Endothelial cell of umbilical vein (primary cell): ENCODE measurements around the gene GSTP1. TPM values are rescaled to one million over a fixed set of nuclear protein-coding genes. Genes with fewer than 3 reads are reported as not detected.
"Not testable (repeated sequence)": the region's sequence is repeated elsewhere in the genome, so short reads cannot be mapped to it uniquely, and the experiment has no call there.

ENCODE experiments used
- BruUV-seq: library from RNA; stranded (reverse); fragments of 400-500 nt; replicated peaks from 2 replicates; lab custom pipeline; 2021; lab: Mats Ljungman, UMichigan
- CTCF ChIA-PET: fragments of 300-600, 350-600 bp; sonication (Branson Sonifier 250); formaldehyde crosslinking; loops from one replicate; lab custom pipeline; 2021; ENCODE audit warnings: antibody characterized with exemption, inconsistent platforms; lab: Charles Lee
- POLR2A ChIA-PET: fragments of 300-600, 350-600 bp; sonication (Branson Sonifier 250); formaldehyde crosslinking; loops from one replicate; lab custom pipeline; 2021; ENCODE audit warnings: antibody characterized with exemption, inconsistent platforms; lab: Charles Lee
- DNase-seq: peaks from one replicate; pipeline ENCODE4 v3.0.0-alpha.2; 2011; ENCODE audit warnings: low read depth, low spot score
- FAIRE-seq: peaks from 2 replicates; lab custom pipeline; 2011; peaks lifted over from hg19 to GRCh38; lab: Jason Lieb, UNC
- H2AFZ ChIP-seq: 2 replicates; pipeline ENCODE4 v1.6.0; 2012; ENCODE audit warnings: low read depth, low read length, control low read depth, inconsistent platforms
- H3K27ac ChIP-seq: 2 replicates; pipeline ENCODE4 v1.5.1; 2011; ENCODE audit warnings: low read depth, mild to moderate bottlenecking, control low read depth, low read length, moderate library complexity; ENCODE audit not compliant: insufficient read depth
- H3K27me3 ChIP-seq, 2 experiments: 2 replicates each; pipeline versions ENCODE4 v1.6.0 to v1.6.1; 2011; ENCODE audit warnings: low read length in 2 of 2, mixed read lengths in 1 of 2; ENCODE audit not compliant: control insufficient read depth in 2 of 2, insufficient read depth in 2 of 2
- H3K36me3 ChIP-seq, 2 experiments: 2 replicates in 1 of 2; 3 replicates in 1 of 2; pipeline ENCODE4 v1.5.1; 2011; ENCODE audit warnings: low read length in 2 of 2, mild to moderate bottlenecking in 1 of 2, moderate library complexity in 1 of 2; ENCODE audit not compliant: control insufficient read depth in 2 of 2, insufficient read depth in 2 of 2; ENCODE audit errors: extremely low read depth in 1 of 2
- H3K4me1 ChIP-seq: 3 replicates; pipeline ENCODE4 v1.5.1; 2011; ENCODE audit warnings: mild to moderate bottlenecking, low read length; ENCODE audit not compliant: control insufficient read depth, insufficient read depth; ENCODE audit errors: extremely low read depth
- H3K4me2 ChIP-seq: 2 replicates; pipeline ENCODE4 v1.6.1; 2011; ENCODE audit warnings: low read length, control low read depth, mixed read lengths; ENCODE audit not compliant: insufficient read depth
- H3K4me3 ChIP-seq, 3 experiments: fragments of 200-600 bp in 1 of 3; sonication (generic), shearing (Covaris generic) in 1 of 3; replicated peaks in 1 of 3; 2 replicates each; pipeline ENCODE4 v1.5.1; 2011 to 2016; ENCODE audit warnings: control low read depth in 3 of 3, low read length in 3 of 3, mild to moderate bottlenecking in 2 of 3, inconsistent platforms in 1 of 3, low read depth in 1 of 3, moderate library complexity in 1 of 3; ENCODE audit not compliant: insufficient read depth in 1 of 3
- H3K79me2 ChIP-seq: 2 replicates; pipeline ENCODE4 v1.6.0; 2012; ENCODE audit warnings: low read length, inconsistent platforms; ENCODE audit not compliant: control insufficient read depth, insufficient read depth
- H3K9ac ChIP-seq: replicated peaks from 2 replicates; pipeline ENCODE3; 2011; ENCODE audit warnings: low read length, control low read depth; ENCODE audit not compliant: insufficient read depth; ENCODE audit errors: extremely low read depth
- H3K9me1 ChIP-seq: replicated peaks from 3 replicates; pipeline ENCODE4 v1.6.0; 2011; ENCODE audit warnings: mild to moderate bottlenecking, low read length; ENCODE audit not compliant: control insufficient read depth, insufficient read depth; ENCODE audit errors: extremely low read depth
- H3K9me3 ChIP-seq: replicated peaks from 2 replicates; pipeline ENCODE4 v1.5.1; 2012; ENCODE audit warnings: low read length, inconsistent platforms; ENCODE audit not compliant: control insufficient read depth, insufficient read depth
- H4K20me1 ChIP-seq: replicated peaks from 2 replicates; pipeline ENCODE3; 2011; ENCODE audit warnings: mild to moderate bottlenecking, low read length; ENCODE audit not compliant: control insufficient read depth, insufficient read depth; ENCODE audit errors: extremely low read depth
- dilution Hi-C: fragments of 300-500 bp; cut with MboI; formaldehyde crosslinking; loops from one replicate; pipeline ENCODE4 v1.15.0; 2019; ENCODE audit warnings: low sequenced_read_pairs; ENCODE audit not compliant: extremely low pct_ligation_motif_present
- intact Hi-C: fragments of 100-400 bp; cut with micrococcal nuclease; formaldehyde crosslinking; loops from one replicate; pipeline ENCODE4 v1.10.0; 2022
- polyA plus RNA-seq, 4 experiments: library from polyadenylated mRNA; depleted of rRNA in 3 of 4; stranded (reverse) in 3 of 4; unstranded in 1 of 4; fragments of >200 nt; gene quantifications; 2 replicates each; pipeline versions ENCODE4 v1.2.1 to v1.2.3, GENCODE V29; 2011 to 2012; ENCODE audit warnings: missing spikeins in 1 of 4
- total RNA-seq: library from RNA; stranded (reverse); gene quantifications from 2 replicates; pipeline ENCODE4 v1.2.3, GENCODE V29; 2021

Gene GSTP1
- total and polyA plus RNA-seq, 2 donors (not counting 3 experiments of a cell fraction or from before 2014, with no cell fraction given), result 962 to 2,277 TPM

DNA sequence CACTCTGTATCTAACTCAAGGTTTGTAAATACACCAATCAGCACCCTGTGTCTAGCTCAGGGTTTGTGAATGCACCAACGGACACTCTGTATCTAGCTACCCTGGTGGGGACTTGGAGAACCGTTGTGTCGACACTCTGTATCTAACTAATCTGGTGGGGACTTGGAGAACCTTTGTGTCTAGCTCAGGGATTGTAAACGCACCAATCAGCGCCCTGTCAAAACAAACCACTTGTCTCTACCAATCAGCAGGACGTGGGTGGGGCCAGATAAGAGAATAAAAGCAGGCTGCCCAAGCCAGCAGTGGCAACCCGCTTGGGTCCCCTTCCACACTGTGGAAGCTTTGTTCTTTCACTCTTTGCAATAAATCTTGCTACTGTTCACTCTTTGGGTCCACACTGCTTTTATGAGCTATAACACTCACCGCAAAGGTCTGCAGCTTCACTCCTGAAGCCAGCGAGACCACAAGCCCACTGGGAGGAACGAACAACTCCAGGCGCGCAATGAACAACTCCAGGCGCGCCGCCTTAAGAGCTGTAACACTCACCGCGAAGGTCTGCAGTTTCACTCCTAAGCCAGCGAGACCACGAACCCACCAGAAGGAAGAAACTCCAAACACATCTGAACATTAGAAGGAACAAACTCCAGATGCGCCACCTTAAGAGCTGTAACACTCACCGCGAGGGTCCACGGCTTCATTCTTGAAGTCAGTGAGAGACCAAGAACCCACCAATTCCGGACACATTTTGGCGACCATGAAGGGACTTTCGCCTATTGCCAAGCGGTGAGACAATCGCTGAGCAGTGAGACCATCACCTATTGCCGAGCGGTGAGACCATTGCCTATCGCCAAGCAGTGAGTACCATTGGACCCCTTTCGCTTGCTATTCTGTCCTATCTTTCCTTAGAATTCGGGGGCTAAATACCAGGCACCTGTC is 36.3 kb downstream of the GSTP1 start:
- CTCF ChIA-PET, result interaction anchor here (2.3 kb wide), 1 partner anchor 10 kb away, joined by 11 read pairs; the partner anchor contains the start of gene NUDT8
- POLR2A ChIA-PET, FAIRE-seq: not testable (repeated sequence)

GRCh38 chr11:67620621-67621020 is 37.0 kb downstream of the GSTP1 start:
- H3K36me3 ChIP-seq, H4K20me1 ChIP-seq, H3K9ac ChIP-seq, FAIRE-seq, DNase-seq, POLR2A ChIA-PET, H3K9me1 ChIP-seq, H2AFZ ChIP-seq, H3K4me2 ChIP-seq, BruUV-seq, H3K9me3 ChIP-seq, H3K79me2 ChIP-seq, H3K4me1 ChIP-seq, H3K4me3 ChIP-seq, H3K27ac ChIP-seq, dilution Hi-C loops: not testable (repeated sequence)
- CTCF ChIA-PET, result interaction anchor here (2.3 kb wide), 1 partner anchor 9 kb away, joined by 11 read pairs; the partner anchor contains the start of gene NUDT8
- intact Hi-C loops, result loop anchor here (10.0 kb wide), 1 partner anchor 776 kb away; the partner anchor contains the start of gene RCE1
- H3K27me3 ChIP-seq, result peaks cover 14 to 21% of the 10 kb centered on the region in 2 experiments

More for the DNA sequence above, 36.3 kb downstream of the GSTP1 start:
- H3K4me3 ChIP-seq, dilution Hi-C loops, H3K79me2 ChIP-seq, H3K27ac ChIP-seq, H3K9me1 ChIP-seq, H3K9me3 ChIP-seq, H3K9ac ChIP-seq, H4K20me1 ChIP-seq, H3K4me2 ChIP-seq, BruUV-seq, H2AFZ ChIP-seq, H3K36me3 ChIP-seq, H3K4me1 ChIP-seq, DNase-seq: not testable (repeated sequence)
- H3K27me3 ChIP-seq, result peaks cover 14 to 21% of the 10 kb centered on the region in 2 experiments
- intact Hi-C loops, result loop anchor here (10.0 kb wide), 1 partner anchor 775 kb away; the partner anchor contains the start of gene RCE1

GRCh38 chr11:67621928-67622327 is 38.3 kb downstream of the GSTP1 start:
- not testable (repeated sequence) for BruUV-seq

GRCh38 chr11:67622905-67623304 is 39.3 kb downstream of the GSTP1 start:
- intact Hi-C loops, result loop anchor here (10.0 kb wide), 1 partner anchor 778 kb away; the partner anchor contains the start of gene RCE1

More at GRCh38 chr11:67621928-67622327, 38.3 kb downstream of the GSTP1 start:
- intact Hi-C loops, result loop anchor here (10.0 kb wide), 1 partner anchor 777 kb away; the partner anchor contains the start of gene RCE1
- H2AFZ ChIP-seq, H3K27ac ChIP-seq, H3K9ac ChIP-seq, H3K9me1 ChIP-seq, H3K79me2 ChIP-seq, H3K27me3 ChIP-seq, CTCF ChIA-PET, dilution Hi-C loops, H3K36me3 ChIP-seq, H3K4me2 ChIP-seq, DNase-seq, H3K9me3 ChIP-seq, H3K4me1 ChIP-seq, FAIRE-seq, H3K4me3 ChIP-seq, POLR2A ChIA-PET, H4K20me1 ChIP-seq: not testable (repeated sequence)

More at GRCh38 chr11:67622905-67623304, 39.3 kb downstream of the GSTP1 start:
- H2AFZ ChIP-seq, H3K4me2 ChIP-seq, H3K27ac ChIP-seq, dilution Hi-C loops, H3K4me3 ChIP-seq, H3K9ac ChIP-seq, H3K27me3 ChIP-seq, POLR2A ChIA-PET, DNase-seq, BruUV-seq, H4K20me1 ChIP-seq, FAIRE-seq, H3K36me3 ChIP-seq, H3K9me3 ChIP-seq, H3K9me1 ChIP-seq, CTCF ChIA-PET, H3K4me1 ChIP-seq, H3K79me2 ChIP-seq: not testable (repeated sequence)
